AG09309 (cell line): Measurements from ENCODE around the gene CNP.

Source experiments
- DNase-seq: peaks from one replicate; pipeline ENCODE4 v3.0.0-alpha.2; 2010; ENCODE audit warnings: low read depth
- H3K4me3 ChIP-seq: 2 replicates; pipeline ENCODE4 v1.5.1; 2011; ENCODE audit warnings: mild to moderate bottlenecking, low read depth, low read length, moderate library complexity; ENCODE audit not compliant: control insufficient read depth
- CTCF ChIP-seq: IDR thresholded peaks from 2 replicates; pipeline ENCODE4 v1.5.1; 2011; ENCODE audit warnings: mild to moderate bottlenecking, low read depth, low read length, inconsistent platforms; ENCODE audit not compliant: insufficient read depth, control insufficient read depth; ENCODE audit errors: missing control alignments

The CNP gene

GRCh38 chr17:42023524-42024349, 57.1 kb downstream of the CNP start:
- DNase-seq: no peak
- no peak overlapping the region for H3K4me3 ChIP-seq
- TF ChIP-seq CTCF: no peak

GRCh38 chr17:42025191-42025579, 58.6 kb downstream of the CNP start:
- TF ChIP-seq CTCF: no peak
- DNase-seq: no peak
- H3K4me3 ChIP-seq: no peak overlapping the region

- no peak for DNase-seq
- TF ChIP-seq CTCF: no peak
- H3K4me3 ChIP-seq: no peak overlapping the region
Measured at GRCh38 chr17:42025936-42026335, 59.3 kb downstream of the CNP start.

GRCh38 chr17:42026857-42027589, 60.4 kb downstream of the CNP start:
- no peak overlapping the region for H3K4me3 ChIP-seq
- no peak for DNase-seq
- no peak for TF ChIP-seq CTCF
